ENCODE results near the gene NAA10. TPM values are rescaled to one million over a fixed set of nuclear protein-coding genes. Genes with fewer than 3 reads are reported as not detected.
A peak's percentile ranks its signal among the peaks of the same experiment; 100 is the strongest.

Gene NAA10
- polyA plus RNA-seq, 1 donor from 2014 or later = 91.4 TPM

DNA sequence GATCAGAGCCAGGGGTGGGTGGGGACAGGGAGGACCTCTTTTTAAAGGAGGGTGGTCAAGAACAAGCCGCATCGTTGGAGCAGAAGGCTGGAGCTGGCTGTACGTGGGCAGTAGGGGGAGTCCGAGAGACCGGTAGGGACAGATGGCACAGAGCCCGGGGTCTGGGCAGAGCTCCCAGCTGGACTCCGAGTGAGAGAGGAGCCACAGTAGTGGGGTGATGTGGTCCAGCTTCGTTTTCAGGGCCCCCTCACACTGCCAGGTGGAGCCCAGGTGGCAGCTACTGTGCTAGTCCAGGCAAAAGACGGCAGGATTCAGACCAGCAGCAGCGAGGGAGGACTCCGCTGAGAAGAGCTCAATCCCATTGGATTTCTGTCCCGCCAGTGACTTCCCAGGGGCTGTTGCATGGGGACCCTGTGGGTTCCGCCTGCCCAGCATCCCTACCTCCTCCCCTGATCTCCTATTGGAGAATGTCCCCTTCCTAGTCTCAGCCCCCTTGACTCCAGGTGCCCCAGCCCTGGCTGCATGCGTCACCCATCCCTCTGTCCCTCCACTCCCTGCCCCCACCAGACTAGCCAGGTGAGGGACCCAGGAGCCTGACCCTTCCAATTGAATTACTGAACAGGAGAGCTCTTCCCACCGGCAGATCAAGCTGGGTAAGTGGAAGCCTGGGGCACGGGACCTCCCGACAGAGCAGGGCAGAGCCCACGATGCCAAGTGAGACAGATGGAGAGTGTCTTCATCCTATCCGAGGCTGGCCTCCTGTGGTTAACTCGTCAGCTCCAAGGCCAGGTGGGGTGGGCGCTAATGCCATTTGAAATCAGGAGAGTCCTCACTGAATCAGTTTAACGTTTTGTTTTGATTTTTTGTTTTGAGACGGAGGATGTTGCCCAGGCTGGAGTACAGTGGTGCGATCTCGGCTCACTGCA is 11.6 kb downstream of the NAA10 start:
- Mint-ChIP-seq H3K27ac (peak overlapping the region; percentile 97 to 99 (median 98)), H3K9me3 (no peaks in the 10 kb centered on the region), H3K4me1 (peaks cover 24 to 29% (median 28%) of the 10 kb centered on the region in 3 donors), H3K4me3 (peak overlapping the region; percentile 89 to 95 (median 94)), H3K36me3 (peaks cover 2% of the 10 kb centered on the region), H3K27me3 (peaks cover 4% of the 10 kb centered on the region)

DNA sequence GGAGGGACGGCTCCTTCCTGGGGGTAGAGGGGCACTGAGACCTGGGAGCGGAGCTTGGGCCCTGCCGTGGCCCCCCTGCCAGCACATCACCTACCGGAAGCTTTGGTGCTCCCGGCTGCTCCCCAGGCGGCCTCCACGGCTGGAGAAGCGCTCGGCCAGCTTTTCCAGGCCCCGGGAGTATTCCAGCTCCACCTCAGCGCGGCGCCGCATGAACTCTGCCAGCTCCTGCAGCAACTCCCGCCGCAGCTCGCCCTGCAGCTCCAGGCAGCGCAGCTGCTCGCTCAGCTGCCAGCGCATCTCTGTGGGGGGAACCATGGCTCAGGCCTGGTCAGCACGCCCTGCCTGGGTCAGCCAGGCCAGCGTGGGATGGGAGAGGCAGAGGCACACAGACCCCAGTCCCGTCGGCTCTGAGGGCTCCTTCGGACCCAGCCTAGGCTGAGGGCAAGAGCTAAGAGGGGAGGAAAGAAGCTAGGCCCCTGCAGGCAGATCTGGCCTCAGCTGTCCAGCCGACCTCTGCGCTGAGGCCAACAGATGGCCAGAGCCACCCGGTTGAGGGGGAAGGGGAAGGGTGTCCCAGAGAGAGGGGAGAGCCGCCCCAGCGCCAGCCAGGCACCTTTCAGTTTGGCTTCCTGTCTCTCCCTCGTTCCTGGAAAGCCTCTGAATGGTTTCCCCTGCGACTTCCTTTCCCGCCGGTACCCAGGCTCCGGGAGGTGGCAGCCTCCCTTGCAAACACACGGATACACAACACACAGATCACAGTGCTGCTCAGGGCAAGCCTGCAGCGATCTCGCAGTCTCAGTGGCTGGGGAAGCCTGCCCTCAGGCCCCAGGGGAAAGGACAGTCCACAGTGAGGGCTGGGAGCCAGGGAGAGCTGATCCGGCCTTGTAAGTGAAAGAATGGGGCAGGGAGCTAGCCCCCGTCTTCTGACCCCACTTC is 13.1 kb downstream of the NAA10 start:
- Mint-ChIP-seq H3K36me3 (peaks cover 2% of the 10 kb centered on the region), H3K4me1 (peaks cover 20 to 25% (median 23%) of the 10 kb centered on the region in 3 donors), H3K27me3 (peaks cover 4% of the 10 kb centered on the region), H3K9me3 (no peaks in the 10 kb centered on the region), H3K4me3 (peak overlapping the region in 2 of 4 donors; percentile 64 to 82), H3K27ac (no peak overlapping the region)

DNA sequence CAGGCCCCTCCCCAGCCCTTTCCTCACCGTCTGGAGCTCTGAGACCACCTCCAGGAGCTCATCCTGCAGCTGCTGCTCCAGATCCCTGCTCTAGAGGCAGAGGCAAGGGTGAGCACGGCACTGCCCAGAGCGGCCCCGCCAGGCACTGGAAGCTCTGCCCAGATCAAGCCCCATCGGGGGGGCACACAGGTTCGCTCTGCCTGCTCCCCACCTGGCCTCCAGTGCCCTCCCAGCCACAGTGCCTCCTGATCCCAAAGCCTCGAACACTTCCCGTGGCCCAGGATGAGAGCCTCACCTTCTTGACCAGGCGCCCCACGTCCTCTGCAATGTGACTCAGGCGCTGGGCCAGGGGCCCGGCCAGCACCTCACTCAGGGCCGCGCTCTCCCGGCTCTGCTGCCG is 13.8 kb downstream of the NAA10 start:
- Mint-ChIP-seq H3K4me3 (no peak overlapping the region), H3K9me3 (no peaks in the 10 kb centered on the region), H3K27me3 (peaks cover 6% of the 10 kb centered on the region), H3K4me1 (peaks cover 18 to 24% (median 23%) of the 10 kb centered on the region in 3 donors), H3K36me3 (peaks cover 2% of the 10 kb centered on the region), H3K27ac (no peak overlapping the region)

DNA sequence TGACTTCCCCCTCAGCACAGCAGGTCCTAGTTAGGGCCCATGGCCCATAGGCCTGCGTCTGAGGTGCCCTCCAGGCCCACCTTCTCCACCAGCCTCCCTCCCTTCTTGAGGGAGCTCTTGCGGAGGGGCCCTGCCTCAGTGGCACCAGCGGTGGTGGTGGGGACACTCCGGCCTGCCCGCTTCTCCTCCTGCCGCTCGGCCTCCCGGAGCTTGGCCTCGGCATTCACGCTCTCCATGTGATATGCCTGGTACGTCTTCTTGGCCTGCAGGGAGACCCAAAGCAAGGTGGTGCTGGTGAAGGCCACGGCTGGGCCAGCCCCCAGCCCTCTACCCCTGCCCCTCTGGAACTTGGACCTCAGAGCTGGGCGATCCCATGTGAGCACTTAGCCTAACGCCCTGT is 14.3 kb downstream of the NAA10 start:
- H3K27me3 Mint-ChIP-seq = peaks cover 6% of the 10 kb centered on the region
- no peak overlapping the region for H3K4me3 Mint-ChIP-seq
- H3K4me1 Mint-ChIP-seq = peaks cover 17 to 23% (median 21%) of the 10 kb centered on the region in 3 donors
- no peak overlapping the region for H3K27ac Mint-ChIP-seq
- H3K9me3 Mint-ChIP-seq = no peaks in the 10 kb centered on the region
- peaks cover 2% of the 10 kb centered on the region for H3K36me3 Mint-ChIP-seq

DNA sequence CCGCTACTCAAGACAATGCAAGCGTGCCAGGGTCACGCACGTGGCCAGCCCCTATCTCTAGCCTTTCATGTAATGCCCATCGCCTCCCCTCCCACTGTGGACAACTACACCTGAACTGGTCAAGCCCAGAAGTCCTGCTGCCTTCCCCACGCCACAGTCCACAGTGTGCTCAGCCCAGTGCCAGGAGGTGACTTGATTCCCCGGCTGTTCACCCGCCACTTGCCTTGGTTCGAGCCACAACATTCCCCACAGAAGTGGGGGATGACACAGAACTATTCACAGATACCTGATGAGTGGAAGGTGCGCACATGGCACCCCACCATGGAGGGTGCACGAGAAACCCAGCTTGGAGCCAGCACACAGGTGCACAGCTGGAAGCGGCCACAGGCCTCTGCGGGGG is 15.6 kb downstream of the NAA10 start:
- H3K27ac Mint-ChIP-seq = peak overlapping the region in 1 of 3 donors; percentile 23
- H3K4me1 Mint-ChIP-seq = peaks cover 6 to 11% (median 9%) of the 10 kb centered on the region in 3 donors
- H3K36me3 Mint-ChIP-seq = peaks cover 2% of the 10 kb centered on the region
- H3K27me3 Mint-ChIP-seq = peaks cover 5% of the 10 kb centered on the region
- H3K4me3 Mint-ChIP-seq = no peak overlapping the region
- no peaks in the 10 kb centered on the region for H3K9me3 Mint-ChIP-seq

DNA sequence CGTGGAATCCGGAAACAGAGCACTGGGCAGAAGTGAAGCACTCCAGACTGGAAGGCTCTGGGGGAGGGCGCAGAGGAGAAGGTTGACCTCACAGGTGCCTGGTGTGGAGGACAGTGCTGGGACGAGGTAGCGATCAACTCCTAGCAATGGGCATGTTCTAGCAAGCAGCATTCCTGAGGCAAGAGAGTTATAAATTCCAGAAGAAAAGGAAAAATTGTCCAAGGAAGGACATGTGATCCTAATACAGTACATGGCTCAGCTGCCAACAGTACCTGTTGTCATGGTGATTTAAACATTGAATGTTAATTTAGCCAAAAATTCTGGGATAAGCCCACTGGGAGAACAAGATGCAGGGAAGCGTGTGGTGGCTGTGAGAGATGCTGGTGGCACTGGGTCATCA is 17.0 kb downstream of the NAA10 start:
- Mint-ChIP-seq H3K4me3 (no peak overlapping the region), H3K4me1 (peaks cover 0 to 4% (median 4%) of the 10 kb centered on the region in 3 donors), H3K27me3 (peaks cover 4% of the 10 kb centered on the region), H3K9me3 (no peaks in the 10 kb centered on the region), H3K27ac (no peak overlapping the region), H3K36me3 (peaks cover 2% of the 10 kb centered on the region)

DNA sequence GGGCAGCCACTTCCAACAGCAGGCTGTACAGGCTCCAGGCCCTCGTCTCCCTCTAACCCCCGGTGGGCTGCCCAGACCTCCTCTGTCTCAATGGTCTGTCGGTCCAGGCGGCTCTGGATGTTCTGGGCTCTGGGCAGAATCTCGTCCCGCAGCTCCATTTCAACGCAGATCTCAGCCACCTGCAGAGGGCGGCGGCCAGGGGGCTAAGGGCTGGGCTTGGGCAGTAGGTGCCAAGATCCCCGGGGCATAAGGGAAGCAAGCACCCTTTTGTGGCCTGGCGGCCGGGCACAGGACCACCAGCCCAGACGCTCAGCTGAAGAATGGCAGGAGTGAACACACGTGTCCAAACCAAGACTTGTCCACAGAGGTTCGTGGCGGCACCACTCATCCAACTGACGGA is 21.1 kb downstream of the NAA10 start:
- H3K27me3 Mint-ChIP-seq = peaks cover 2% of the 10 kb centered on the region
- no peak overlapping the region for H3K4me3 Mint-ChIP-seq
- H3K36me3 Mint-ChIP-seq = peaks cover 2% of the 10 kb centered on the region
- H3K27ac Mint-ChIP-seq = no peak overlapping the region
- no peaks in the 10 kb centered on the region for H3K9me3 Mint-ChIP-seq
- H3K4me1 Mint-ChIP-seq = no peaks in the 10 kb centered on the region

DNA sequence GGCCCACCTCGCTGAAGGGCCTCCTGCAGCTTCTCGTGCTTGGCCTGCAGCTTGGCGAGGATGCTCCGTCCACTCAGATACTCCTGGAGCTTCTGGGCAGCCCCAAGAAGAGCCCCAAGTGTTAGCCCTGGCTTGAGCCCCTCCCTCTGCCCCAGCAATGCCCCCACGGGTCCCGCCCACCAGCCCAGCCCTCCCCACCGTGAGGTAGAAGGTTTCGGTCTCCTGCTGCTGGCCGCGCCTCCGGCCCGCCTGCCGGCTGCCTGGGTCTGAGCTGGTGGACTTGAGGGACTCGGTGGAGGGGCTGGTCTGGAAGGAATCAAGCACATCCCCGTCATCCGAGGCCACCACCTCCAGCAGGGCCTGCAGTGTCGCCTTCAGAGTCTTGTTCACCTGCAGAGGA is 21.6 kb downstream of the NAA10 start:
- Mint-ChIP-seq H3K27ac (no peak overlapping the region), H3K36me3 (peaks cover 2% of the 10 kb centered on the region), H3K27me3 (peaks cover 2% of the 10 kb centered on the region), H3K4me3 (no peak overlapping the region), H3K4me1 (no peaks in the 10 kb centered on the region), H3K9me3 (no peaks in the 10 kb centered on the region)

DNA sequence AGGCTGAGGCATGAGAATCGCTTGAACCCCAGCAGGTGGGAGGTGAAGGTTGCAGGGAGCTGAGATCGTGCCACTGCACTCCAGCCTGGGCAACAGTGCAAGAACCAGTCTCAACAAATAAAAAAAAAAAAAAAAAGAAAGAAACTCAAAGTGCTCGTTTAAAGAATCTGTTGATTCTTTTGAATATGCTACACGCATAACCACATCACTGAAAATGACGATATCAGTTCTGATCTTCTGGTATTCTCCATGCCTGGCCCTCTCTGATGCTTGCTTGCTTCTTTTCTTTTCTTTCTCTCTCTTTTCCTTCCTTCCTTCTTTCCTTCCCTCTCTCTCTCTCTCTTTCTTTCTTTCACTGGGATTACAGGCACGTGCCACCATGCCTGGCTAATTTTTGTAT is 23.0 kb downstream of the NAA10 start:
- no peak overlapping the region for H3K4me3 Mint-ChIP-seq
- peaks cover 2% of the 10 kb centered on the region for H3K27me3 Mint-ChIP-seq
- H3K36me3 Mint-ChIP-seq = peaks cover 2% of the 10 kb centered on the region
- no peaks in the 10 kb centered on the region for H3K9me3 Mint-ChIP-seq
- H3K27ac Mint-ChIP-seq = no peak overlapping the region
- H3K4me1 Mint-ChIP-seq = no peaks in the 10 kb centered on the region

DNA sequence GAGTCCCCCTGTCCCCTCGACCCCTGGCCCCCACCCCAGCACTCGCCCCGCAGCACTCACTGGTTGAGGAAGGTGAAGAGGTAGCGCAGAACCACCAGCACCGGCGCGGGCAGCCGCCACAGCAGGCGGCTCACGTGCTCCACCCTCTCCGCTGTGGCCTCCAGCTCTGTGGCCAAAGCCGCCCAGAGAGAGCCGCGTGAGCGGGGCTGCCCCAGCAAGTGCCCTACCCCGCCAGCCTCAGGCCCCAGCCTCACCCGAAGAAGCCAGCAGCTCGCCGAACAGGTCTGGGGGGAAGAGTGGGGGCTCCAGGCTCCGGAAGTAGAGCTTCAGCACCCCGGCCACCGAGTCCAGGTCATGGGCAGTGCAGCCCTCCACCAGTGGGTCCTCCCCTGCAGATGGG is 24.4 kb downstream of the NAA10 start:
- Mint-ChIP-seq H3K27me3 (no peaks in the 10 kb centered on the region), H3K27ac (no peak overlapping the region), H3K9me3 (no peaks in the 10 kb centered on the region), H3K4me1 (peaks cover 0 to 2% (median 2%) of the 10 kb centered on the region in 3 donors), H3K36me3 (peaks cover 2% of the 10 kb centered on the region), H3K4me3 (no peak overlapping the region)

DNA sequence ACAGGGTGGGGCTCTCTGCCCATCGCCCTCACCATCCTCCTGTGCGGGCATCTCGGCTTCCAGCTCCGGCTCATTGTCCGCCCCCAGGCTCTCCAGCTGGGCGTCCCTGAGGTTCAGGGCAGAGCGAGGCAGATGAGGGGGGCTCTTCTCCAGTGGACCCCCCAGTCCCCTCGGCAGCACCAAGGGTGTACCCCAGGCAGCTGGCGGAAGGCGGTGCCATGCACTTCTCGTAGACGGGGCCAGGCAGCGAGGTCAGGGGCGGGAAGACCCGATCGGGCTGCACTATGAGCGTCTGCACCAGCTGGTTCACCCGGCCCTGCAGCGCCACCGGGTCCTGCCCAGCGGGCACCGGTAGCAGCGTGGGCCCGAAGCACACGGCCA is 24.9 kb downstream of the NAA10 start:
- no peaks in the 10 kb centered on the region for H3K9me3 Mint-ChIP-seq
- no peaks in the 10 kb centered on the region for H3K27me3 Mint-ChIP-seq
- peaks cover 0 to 2% (median 2%) of the 10 kb centered on the region in 3 donors for H3K4me1 Mint-ChIP-seq
- no peak overlapping the region for H3K27ac Mint-ChIP-seq
- no peak overlapping the region for H3K4me3 Mint-ChIP-seq
- peaks cover 2% of the 10 kb centered on the region for H3K36me3 Mint-ChIP-seq

DNA sequence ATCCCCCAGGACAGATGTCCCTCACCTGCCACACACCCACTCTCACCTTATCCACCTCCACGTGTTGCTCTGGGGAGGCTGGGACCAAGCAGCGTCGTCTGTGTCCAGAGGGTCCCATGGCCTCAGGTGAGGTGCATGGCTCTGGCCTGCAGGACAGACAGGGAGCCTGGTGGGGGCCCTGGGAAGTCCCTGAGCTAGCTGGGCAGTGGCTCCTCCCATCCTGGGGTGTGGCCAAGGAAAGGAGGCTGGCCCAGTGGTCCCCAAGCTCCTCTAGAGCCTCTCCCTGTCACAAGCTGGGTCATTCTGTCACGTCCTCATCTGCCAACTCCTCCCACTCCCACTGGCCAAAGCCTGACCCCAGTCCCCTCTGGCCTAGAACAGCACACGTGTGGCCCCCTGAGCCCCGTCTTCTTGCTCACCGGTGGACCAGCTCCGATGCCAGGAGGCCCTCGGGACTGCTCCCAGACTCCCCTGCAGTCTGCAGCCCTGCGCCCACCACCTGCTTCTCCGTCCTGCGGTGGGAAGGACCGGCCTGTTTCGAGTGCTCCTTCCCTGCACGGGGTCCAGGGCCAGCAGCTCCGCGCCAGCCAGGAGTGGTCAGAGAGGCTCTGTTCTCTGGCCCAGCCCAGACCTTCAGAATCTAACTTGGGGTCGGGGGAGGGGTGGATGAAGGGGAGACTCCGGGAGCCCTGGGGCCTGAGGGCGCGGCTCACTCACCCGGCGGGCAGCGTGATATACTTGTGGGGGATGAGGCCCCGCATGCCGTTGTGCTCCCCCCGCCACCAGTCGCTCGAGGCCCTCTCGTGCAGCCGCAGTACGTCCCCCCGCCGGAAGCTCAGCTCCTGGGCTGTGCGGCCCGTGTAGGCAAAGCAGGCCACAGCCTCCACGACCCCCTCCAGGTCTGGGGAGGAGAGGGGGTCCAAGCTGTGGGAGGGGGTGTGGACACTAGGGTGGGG is 25.5 kb downstream of the NAA10 start:
- Mint-ChIP-seq H3K4me1 (peaks cover 0 to 5% (median 4%) of the 10 kb centered on the region in 3 donors), H3K27ac (peak overlapping the region in 2 of 3 donors; percentile 28 to 88), H3K4me3 (no peak overlapping the region), H3K9me3 (no peaks in the 10 kb centered on the region), H3K36me3 (peaks cover 2% of the 10 kb centered on the region), H3K27me3 (no peaks in the 10 kb centered on the region)

DNA sequence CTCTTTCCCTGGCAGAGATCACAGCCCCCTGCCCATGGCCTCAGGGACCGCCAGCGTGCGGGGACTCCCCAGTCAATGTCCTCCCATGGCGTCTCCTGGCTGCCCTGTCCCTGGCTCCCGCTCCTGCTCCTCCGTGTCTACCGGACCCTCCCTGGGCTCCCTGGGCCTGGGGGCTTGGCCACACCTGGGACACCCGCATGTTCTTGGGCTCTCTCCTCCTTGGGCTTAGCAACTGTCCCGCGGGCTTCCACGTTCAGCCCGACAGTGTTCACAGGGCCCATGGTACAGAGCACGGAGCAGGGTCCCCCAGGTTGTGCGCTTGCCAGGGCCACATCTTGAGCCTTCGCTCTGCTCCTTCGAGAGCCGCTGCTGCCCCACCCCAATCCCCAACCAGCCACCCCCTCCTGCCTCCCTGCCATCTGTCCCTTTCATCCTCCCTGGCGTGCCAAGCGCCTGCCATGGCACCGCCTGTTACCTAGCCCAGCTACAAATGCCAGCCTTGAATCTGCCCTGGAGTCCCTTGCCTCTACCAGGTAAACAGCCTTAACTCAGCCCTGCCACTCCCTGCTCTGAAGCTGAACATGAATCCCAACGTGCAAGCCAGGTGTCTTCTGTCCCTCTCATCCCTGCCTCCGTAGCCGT is 26.5 kb downstream of the NAA10 start:
- Mint-ChIP-seq H3K4me1 (peaks cover 0 to 10% (median 7%) of the 10 kb centered on the region in 3 donors), H3K27ac (peak overlapping the region in 2 of 3 donors; percentile 28 to 71), H3K27me3 (no peaks in the 10 kb centered on the region), H3K4me3 (no peak overlapping the region), H3K9me3 (no peaks in the 10 kb centered on the region), H3K36me3 (peaks cover 2% of the 10 kb centered on the region)

DNA sequence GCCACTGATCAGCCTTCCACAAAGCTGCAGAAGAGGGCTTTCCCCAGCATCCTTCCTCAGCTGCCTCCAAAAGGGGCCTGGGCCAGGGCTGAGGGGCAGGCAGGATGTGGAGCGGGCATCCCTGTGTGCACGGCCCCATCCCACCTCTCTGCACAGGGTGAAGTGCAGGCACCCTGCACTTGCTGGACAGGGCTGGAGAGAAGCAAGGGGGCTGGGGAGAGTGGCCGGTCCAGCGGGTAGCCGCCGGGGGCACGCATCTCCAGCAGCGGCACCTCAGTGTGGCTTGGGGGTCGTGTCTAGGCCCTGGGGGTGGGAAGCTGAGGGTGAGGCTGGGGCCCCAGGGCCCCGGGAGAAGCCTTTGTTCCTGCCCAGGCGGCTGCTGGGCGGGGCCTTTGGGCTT is 27.4 kb downstream of the NAA10 start:
- no peaks in the 10 kb centered on the region for H3K27me3 Mint-ChIP-seq

More for the DNA sequence above, 27.4 kb downstream of the NAA10 start:
- Mint-ChIP-seq H3K9me3 (no peaks in the 10 kb centered on the region), H3K27ac (peak overlapping the region in 1 of 3 donors; percentile 62), H3K4me1 (peaks cover 0 to 18% (median 10%) of the 10 kb centered on the region in 3 donors), H3K4me3 (no peak overlapping the region), H3K36me3 (peaks cover 2% of the 10 kb centered on the region)
